D721Med (cell line): Measurements from ENCODE around the gene KCNB1.
"Not testable (repeated sequence)": the region's sequence is repeated elsewhere in the genome, so short reads cannot be mapped to it uniquely, and the experiment has no call there.

Experiments
- DNase-seq: peaks from one replicate; pipeline ENCODE4 v3.0.0; 2011; ENCODE audit warnings: low spot score; ENCODE audit not compliant: insufficient read length
- FAIRE-seq: peaks from 2 replicates; lab custom pipeline; 2011; peaks lifted over from hg19 to GRCh38; lab: Jason Lieb, UNC
- TF ChIP-seq, protein P1 (sequence below): IDR thresholded peaks from 2 replicates; pipeline ENCODE4 v1.5.1; 2012; ENCODE audit warnings: mild to moderate bottlenecking, control low read depth; ENCODE audit not compliant: insufficient read depth; ENCODE audit errors: missing control alignments

KCNB1 gene

DNA sequence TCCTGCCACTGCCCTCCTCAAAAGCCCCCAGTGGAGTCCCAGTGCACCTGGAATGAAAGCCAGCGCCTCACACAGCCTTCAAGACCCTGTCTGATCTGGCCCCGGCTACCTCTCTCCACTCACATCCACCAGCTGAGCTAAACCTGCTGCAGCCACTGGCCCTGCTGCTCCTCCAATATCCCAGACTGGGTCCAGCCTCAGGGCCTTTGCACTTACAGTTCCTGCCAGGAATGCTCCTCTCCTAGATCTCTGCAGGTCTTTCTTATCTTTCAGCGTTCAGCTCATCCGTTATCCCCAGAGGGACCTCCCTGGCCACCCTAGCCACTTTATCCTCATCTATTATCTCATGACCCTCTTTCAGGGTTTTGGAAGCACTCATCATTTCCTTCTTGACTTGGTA is 68.8 kb downstream of the KCNB1 start:
- FAIRE-seq, result no peak
- TF ChIP-seq, protein P1, sequence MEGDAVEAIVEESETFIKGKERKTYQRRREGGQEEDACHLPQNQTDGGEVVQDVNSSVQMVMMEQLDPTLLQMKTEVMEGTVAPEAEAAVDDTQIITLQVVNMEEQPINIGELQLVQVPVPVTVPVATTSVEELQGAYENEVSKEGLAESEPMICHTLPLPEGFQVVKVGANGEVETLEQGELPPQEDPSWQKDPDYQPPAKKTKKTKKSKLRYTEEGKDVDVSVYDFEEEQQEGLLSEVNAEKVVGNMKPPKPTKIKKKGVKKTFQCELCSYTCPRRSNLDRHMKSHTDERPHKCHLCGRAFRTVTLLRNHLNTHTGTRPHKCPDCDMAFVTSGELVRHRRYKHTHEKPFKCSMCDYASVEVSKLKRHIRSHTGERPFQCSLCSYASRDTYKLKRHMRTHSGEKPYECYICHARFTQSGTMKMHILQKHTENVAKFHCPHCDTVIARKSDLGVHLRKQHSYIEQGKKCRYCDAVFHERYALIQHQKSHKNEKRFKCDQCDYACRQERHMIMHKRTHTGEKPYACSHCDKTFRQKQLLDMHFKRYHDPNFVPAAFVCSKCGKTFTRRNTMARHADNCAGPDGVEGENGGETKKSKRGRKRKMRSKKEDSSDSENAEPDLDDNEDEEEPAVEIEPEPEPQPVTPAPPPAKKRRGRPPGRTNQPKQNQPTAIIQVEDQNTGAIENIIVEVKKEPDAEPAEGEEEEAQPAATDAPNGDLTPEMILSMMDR, result no peak
- no peak for DNase-seq

DNA sequence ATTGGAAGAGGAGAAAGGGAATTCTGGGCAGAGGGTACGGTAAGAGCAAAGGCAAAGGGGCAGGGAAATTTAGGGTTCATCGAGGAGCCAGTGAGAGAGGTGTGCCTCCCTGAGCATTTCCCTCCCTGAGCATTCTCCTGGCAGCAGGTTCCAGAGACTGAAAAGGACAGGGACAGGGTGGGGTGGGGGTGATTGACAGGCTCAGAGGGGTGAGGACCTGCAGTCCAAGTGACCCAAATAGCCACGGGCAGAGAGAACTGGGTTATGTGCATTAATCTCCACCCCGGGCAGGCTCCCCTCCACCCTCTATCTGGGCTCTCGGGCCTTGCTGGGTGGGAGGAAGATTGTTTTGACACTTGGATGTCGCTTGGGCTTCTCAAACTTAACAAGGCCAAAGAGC is 69.5 kb downstream of the KCNB1 start:
- FAIRE-seq (no peak), DNase-seq (no peak)
- TF ChIP-seq, protein P1, result no peak

DNA sequence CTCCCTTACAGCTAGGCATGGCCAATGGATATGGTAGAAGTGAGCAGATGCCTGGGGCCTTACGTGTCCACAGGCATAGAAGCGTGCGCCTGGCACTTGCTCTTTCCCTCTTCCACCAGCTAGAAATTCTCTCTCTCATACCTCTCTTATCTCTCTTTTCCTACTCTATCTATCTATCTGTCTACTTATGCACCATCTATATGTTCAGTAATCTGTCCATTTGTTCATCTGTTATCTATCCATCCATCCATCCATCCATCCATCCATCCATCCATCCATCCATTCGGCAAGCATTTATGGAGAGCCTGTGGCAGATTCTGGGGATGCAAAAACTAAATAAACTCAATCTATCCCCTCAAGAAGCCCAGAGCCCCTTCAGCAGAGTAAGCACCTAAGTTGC is 70.2 kb downstream of the KCNB1 start:
- FAIRE-seq (no peak), DNase-seq (no peak)
- TF ChIP-seq, protein P1, result no peak

DNA sequence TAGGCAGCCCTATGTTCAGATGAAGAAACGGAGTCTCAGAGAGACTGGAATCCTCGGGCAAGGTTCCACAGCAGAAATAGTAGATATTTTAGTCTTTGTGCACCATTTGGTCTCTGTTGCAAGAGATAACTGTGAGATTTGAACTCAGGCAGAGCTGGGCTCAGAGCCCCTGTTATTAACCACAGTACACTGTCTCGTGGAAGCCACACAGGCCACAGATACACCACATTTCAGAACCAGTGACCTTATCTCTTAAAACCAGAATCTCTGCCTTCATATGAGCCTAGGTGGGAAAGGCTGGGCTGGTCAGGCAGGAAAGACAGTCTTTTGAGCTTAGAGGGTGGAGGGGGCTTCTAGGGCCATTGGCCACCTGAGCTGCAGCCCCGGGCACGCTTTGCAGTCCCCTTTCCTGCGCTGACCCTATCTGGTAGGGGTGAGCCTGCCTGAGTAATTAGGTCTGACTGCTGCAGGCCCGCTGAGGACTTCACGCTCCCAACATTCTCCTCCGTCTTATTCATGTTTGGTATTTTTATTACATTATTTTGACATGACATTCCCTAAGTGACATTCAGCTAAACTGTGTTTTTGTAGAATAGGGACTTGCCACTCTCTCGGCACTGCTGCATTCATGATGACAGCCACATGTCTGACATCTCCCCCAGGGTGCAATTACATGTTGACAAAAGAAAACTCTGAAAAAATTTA is 71.1 kb downstream of the KCNB1 start:
- DNase-seq (no peak), FAIRE-seq (no peak)
- TF ChIP-seq, protein P1, result no peak

DNA sequence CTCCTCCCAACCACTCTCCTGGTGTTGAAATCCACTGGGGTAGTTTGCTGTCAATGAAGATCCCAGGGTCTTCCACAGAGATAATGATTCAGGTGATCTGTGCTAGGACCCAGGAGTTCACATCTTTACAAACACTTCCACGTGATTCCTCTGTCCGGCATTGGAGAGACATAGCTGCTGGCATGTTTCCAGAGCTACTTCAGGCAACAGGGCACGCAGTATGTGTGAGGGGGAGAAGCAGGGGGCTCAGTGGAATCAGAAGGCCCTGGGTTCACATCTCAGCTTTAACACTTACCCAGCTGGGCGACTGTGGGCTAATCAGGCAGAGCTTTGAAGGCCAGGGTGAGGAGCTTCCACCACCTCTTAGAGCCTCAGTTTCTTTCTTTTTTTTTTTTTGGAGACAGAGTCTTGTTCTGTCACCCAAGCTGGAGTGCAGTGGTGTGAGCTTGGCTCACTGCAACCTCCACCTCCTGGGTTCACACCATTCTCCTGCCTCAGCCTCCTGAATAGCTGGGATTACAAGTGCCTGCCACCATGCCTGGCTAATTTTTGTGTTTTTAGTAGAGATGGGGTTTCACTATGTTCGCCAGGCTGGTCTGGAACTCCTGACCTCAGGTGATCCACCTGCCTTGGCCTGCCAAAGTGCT is 72.4 kb downstream of the KCNB1 start:
- not testable (repeated sequence) for FAIRE-seq, DNase-seq

DNA sequence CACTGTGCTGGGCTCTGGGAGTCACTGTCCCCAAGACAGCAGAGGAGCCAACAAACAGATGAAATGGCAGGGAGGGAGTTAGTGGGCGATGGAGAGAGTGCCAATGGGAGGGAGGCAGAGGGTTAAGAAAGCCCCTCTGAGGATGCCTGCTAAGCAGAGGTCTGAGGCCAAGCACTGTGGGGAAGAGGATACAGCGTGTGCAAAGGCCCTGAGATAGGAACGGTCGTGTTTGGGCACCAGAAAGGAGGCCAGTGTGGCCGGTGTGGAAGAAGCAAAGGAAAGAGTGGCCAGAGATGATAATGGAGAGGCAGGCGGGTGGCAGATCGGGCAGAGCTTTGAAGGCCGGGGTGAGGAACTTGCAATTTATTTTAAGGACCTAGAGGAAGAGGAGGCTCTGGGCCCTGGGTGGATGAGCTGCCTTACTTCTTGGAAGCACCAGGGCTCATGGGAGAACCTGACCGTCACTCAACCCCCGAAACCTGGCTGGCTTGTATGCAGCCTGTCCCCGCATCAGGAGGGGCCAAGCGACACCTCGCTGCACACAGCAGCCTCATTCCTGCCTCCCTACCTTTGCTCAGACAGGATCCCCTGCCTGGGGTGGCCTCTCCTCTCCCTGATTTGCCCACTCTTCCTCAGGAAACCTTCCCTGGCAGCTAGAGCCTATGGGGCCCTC is 73.0 kb downstream of the KCNB1 start:
- TF ChIP-seq, protein P1, result no peak
- DNase-seq (no peak), FAIRE-seq (no peak)

DNA sequence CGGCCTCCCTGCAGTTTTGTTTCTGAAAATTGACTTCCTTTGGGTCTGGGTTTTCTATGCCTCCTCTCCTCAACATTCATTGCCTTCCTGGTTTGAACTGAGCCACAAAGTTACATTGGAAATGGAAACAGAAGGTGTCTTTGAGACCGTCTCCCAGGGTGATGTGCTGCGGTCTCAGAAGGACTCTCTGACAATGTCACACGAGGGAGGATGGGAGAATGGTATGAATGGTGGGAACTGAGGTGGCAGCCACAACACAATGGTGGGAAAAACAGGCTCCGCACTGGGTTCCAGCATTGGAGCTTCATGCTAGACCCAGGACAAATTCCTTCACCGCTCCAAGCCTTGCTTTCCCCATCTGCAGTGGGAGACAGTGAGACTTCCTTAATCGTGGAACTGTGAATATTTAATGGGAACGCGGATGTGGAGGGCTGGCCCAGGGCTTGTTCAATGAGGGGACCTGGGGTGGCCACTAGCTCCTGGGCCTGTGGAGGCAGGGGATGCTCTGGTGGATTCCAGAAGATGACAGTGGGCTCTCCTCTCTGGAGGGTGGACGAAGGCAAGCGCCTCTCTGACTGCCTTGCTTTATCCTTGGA is 73.9 kb downstream of the KCNB1 start:
- TF ChIP-seq, protein P1, result no peak
- DNase-seq, result no peak
- FAIRE-seq, result no peak
